ENCODE results near the gene GP1BB.
A peak's percentile ranks its signal among the peaks of the same experiment; 100 is the strongest.
"Not testable (repeated sequence)": the region's sequence is repeated elsewhere in the genome, so short reads cannot be mapped to it uniquely, and the experiment has no call there.

Gene GP1BB

DNA sequence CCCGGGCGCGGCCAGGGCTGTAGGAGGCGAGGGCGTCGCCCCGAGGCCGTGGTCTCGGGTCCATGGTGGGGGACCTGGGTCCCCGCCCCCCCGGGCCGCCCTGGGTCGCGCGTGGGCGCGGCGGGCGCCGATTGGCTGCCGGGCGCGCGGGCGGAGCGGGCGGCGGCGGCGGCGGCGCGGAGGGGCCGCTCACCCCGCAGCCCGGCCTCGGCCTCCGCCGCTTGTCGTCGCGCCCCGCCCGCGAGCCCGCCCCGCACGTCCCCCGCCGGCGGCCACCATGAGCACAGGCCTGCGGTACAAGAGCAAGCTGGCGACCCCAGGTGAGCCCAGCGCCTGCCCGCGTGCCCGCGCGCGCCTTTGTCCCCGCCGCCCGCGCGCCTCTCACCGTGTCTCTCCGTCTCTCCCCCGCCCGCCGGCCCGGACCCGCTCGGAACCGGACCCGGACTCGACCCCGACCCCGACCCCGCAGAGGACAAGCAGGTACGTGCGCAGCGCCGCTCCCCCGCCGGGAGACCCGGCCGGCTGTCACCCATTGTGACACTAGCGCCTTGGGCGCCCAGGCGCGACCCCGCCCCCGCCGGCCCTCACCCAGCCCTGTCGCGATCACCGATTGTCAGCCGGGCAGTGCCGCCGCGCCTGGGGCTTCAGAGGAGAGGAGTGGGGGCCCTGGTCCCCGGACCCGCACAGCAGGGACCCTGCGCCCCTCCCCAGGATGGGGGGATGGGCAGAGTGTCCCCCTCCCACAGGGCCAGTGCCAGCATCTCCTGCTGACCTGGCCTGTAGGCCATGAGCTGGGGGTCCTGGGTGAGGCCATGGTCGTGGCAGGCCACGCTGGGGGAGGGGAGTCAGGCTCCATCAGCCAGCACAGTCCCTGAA lies 8.8 kb upstream of the GP1BB start, which contains the start of gene SEPTIN5:
TSS of gene SEPTIN5 (plus strand) at position 192 of the 876 bp plus-strand sequence. CDS start at position 278, 86 bp downstream.
- no peak for DNase-seq

DNA sequence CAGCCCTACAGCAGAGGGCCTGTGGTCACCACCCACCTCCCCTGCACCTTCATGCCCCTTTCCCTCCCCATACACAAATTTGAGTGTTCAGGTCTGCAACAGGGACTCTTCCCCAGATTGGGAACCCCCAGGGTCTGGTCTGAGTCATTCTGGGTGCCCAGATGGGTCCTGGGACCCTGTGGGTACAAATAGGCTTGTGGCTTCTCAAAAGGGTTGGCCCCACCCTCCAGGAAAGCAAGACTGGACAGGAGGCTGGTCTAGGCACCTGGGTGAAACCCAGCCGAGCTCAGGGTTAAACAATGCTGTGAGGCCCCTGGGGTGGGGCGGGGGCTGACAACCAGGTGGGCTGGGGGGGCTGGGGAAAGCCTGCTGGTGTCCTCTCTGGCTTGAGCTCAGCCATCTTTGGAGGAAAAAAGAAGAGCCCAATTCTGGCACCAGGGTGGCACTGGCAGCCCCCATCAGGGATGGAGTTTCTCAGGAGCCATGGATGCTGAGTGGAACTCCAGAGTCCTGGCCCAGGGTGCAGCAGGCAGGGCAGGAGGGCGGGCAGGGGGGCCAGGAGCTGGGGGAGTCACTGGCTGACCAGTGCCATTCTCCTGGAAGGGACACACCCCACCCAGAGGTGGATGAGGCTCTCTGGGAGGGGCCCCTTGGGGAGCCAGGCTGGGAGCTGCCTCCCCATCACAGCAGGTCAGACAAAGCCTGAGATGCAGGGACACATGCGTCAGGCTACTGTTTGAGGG lies 8.0 kb upstream of the GP1BB start:
- DNase-seq: no peak

DNA sequence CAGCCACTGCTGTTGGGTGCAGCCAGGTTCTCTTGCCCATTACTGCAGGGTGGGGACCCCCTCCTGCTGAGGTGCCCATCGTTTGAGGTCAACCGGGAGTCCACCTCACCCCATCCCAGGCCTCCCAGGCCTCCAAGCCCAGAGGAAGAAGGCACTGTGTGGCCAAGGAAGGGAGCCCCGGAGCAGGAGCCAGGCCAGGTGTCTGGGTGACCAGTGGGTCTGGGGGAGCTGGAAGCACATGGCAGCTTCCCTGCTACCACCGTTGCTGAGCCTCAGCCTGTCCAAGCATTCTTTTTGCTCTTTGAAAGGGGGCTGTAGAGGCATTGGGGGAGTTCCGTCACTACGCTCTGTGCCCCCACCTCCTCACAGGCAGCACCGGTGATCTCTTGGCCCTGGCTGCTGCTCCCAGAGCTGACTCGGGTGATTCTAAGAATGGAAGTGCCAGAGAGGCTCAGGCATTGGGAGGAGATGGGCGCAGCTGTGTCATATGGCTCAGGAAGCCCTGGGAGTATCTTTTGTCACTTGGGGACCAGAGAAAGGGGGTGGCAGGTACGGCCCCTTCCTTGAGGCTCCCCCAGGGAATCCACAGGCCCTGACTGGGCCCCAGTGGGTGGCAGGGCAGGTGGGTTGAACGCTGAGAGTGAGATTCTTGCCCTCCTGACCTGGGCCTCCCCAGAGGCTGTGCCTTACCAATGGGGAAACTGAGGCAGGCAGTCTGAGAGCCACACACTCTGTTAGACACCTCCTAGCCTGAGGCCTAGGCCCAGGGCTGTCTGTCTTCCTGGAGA lies 7.1 kb upstream of the GP1BB start:
- DNase-seq: no peak

DNA sequence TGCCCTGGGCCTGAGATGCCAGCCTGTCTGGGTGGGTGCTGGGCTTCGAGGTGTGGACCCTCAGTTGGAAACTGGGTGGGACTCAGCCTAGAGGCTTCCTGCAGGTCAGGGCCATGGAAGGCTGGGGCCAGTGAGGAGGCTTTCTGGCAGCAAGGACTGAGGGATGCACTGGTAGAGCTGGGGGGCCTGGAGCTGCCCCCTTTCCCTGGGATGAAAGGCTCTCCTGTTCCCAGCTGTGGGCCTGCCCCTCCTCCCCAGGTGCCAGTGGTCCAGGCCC lies 6.6 kb upstream of the GP1BB start:
- DNase-seq: no peak

DNA sequence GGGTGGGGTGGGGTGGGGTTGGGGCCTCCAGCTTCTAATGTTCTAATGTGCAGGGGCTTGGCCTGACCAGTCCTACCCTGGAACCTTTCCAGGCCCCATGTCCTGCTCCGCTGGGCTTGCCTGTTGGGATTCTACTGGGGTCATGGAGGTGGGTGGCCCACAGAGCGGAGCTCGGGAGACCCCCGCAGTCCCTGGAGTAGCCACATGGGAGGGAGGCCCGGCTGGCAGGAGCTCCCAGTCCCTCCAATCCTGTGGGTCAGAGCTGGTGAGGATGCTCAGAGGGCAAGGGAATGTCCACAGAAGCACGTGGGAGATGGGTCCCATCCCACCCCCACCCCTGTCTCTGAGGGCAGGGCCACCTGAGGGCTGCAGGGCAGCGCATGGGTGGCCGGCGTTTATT lies 6.2 kb upstream of the GP1BB start:
- DNase-seq: no peak

DNA sequence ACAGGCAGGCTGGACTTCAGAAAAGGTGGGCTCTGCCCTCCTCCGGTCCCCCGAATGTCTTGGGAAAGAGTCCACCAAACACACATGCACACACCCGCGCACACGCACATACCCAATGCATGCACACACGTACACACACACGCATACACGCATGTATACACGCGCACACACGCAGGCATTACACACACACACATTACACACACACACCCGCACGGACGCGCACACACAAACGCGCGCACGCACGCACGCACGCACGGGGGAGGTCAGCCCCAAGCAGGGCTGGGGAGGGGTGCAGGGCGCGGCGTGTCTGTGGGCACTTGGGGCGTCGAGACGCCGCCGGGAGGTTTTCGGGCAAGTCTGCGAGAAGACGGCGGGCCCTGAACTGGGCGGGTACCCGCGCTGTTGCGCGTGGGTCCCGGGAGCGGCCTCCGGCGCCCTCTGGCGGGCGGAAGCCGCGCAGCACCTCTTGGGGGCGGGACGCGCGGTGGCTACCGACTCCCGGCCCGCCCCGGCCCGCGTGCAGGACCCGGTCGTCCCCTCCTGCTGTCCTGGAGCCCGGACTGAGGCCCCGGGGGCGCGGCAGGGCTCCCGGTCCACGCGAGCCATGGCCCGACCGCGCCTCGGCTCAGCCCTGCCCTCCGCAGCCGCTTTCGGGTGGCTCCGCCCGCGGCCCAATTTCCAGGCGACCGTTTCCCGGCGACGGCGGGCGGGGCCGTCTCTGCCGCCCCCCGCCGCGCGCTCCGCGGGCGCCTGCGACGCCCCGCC lies 5.5 kb upstream of the GP1BB start:
- peak; percentile 93 for DNase-seq

DNA sequence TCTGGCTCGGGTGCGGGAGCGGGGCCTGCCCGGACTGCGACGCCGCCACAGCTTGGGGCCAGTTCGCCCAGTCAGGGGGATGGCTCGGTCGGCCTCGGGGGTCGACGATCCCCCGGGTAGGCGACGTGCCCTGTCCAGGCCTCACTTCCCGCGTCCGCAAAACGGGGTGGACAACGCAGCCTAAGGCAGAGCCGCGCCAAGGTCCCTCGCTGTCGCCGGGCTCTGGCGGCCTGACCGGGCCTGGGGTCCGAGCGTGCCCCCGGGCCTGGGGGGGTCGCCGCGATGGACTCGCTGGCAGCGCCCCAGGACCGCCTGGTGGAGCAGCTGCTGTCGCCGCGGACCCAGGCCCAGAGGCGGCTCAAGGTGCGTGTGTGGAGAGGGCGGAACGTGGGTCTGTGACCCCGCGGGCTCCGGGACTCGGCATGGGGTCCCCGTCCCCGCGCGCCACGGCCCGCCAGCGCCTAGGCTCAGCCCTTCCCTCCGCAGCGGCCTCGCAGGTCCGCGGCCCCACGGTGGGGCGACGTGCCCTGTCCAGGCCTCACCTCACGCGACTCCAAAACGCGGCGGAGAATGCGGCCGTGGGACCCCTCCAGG lies 4.8 kb upstream of the GP1BB start:
- DNase-seq: no peak

DNA sequence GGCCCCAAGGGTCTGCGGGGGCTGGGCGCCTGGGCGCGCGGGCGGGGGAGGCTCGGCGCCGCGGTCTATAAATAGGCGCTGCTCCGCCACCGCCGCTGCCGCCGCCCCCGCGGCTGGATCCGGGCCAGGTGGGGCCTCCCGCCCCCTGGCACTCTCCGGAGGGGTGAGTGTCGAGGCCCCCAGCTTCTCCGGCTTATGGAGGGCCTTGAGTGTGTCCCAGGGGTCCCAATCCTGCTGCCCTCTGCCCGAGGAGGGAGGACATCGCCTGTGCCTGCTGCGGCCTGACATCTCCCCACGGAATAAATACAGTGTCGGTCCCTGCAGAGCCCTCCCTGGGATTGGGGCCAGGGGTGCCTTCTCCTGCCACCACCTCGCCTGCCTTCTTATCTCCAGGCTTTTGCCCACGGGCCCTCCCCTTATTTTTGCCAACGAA lies 4.3 kb upstream of the GP1BB start:
- no peak for DNase-seq

DNA sequence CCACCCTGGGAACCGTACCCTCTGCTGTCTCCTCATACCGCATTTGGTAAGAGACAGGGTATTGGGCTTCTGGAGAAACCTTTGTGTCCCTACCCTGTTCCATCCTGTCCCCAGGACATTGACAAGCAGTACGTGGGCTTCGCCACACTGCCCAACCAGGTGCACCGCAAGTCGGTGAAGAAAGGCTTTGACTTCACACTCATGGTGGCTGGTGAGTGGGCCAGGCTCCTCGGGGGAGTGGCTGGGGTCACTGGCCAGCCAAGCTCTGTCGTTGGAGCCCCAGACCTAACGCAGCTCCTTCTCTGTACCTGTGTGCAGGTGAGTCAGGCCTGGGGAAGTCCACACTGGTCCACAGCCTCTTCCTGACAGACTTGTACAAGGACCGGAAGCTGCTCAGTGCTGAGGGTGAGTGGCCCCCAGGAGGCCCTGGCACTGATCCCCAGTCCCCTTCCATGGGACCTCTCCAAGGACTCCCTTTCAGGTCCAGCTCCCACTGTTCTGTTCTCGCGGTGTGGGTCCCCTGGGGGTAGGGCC lies 3.8 kb upstream of the GP1BB start:
- no peak for DNase-seq

DNA sequence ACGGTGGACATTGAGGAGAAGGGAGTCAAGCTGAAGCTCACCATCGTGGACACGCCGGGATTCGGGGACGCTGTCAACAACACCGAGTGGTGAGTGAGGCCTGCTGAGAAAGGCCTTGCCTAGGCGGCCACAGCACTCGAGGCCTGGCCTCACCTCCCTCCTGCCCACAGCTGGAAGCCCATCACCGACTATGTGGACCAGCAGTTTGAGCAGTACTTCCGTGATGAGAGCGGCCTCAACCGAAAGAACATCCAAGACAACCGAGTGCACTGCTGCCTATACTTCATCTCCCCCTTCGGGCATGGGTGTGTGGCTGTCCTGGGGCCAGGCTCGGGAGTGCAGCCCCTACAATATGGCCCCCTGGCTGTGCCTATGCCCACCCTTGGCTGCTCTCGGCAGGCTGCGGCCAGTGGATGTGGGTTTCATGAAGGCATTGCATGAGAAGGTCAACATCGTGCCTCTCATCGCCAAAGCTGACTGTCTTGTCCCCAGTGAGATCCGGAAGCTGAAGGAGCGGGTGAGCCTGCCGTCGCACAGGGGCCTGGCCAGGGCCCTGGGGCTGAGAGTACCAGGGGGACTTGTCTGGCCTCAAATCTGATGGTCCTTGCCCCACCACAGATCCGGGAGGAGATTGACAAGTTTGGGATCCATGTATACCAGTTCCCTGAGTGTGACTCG lies 3.0 kb upstream of the GP1BB start:
- DNase-seq: no peak

DNA sequence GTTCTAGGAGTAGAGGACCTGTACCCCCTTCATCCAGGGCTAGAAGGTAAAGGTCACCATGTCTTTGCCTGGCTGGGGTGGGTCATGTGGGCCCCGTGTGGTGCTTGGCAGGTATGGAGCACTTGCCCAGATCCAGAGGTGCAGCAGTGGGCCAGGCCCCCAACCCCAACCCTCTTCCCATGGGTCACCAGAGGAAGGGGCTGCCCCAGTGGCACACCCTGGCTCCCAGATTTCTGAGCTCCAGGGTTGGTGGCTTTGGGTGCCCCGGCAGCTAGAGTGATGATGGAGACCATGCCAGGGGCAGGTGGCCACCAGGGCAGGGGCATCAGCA lies 2.4 kb upstream of the GP1BB start:
- no peak for DNase-seq

DNA sequence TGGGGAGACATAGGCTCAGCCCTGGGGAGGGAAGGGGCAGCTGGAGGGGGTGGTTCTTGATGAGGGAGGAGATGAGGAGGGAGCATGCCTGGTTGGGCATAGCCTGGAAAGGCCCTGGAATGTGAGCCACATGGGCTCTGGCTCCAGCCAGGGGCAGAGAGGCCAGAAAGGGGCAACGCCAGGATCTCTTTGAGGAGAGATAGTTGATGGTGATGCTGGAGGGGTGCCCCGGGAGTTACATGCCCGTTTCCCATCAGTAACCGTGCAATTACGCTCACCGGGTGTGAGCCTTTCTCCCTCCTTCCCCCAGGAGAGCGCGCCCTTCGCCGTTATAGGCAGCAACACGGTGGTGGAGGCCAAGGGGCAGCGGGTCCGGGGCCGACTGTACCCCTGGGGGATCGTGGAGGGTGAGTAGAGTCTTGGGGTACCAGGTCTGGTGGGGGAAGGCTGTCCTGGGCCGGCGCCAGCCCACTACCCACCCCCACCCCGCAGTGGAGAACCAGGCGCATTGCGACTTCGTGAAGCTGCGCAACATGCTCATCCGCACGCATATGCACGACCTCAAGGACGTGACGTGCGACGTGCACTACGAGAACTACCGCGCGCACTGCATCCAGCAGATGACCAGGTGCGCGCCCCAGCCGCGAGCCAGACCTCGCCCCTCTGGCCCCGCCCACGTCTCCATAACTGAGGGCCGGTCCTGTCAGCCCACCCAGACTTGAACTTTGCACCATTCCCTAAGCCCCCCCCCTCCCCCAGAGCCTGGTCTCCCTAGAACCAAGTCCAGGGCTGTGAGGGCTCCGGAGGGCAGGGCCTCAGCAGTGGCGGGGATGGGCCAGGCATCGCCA lies 1.8 kb upstream of the GP1BB start:
- no peak for DNase-seq

DNA sequence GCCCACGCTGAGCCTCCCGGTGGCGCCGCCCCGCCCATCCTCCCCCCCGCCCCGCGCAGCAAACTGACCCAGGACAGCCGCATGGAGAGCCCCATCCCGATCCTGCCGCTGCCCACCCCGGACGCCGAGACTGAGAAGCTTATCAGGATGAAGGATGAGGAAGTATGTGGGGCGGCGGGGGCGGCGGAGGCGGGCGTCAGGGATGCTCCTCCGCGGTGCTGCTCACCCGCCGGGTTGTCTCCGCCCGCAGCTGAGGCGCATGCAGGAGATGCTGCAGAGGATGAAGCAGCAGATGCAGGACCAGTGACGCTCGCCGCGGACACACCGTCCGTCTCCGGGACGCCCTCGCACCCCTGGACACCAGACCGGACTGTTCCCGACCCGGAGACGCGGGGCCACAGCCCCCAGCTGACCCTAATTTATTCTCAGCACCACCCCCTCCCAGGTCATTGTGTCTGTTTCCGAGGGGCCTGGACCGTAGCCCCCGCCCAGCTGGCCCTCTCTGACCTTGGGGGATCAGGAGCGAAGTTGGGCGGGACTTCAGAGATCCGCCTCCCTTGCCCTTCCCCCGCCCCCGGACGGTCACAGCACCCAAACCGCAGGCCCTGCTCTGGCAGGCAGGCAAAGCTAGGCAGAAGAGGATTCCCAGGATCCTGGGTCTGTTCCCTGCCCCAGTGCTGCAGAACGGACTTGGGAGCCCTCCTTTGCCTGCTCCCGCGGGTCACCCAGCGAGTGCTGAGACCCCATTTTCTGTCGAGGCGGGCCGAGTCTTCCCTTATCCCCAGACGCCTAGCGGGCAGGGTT lies 959 bp upstream of the GP1BB start:
- DNase-seq: no peak

DNA sequence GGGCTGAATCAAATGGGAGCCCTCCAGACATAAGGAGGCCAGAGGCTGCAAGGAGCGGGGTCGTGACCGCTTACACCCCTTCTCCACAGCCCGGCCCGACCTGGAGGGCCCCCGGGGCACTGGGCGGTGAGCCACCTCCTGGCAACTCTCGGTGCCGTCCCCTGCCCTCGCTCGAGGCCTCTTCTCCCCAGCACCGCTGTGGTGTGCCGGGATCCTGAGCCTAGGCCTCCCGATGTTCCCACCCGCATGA lies 432 bp upstream of the GP1BB start:
- no peak for DNase-seq

DNA sequence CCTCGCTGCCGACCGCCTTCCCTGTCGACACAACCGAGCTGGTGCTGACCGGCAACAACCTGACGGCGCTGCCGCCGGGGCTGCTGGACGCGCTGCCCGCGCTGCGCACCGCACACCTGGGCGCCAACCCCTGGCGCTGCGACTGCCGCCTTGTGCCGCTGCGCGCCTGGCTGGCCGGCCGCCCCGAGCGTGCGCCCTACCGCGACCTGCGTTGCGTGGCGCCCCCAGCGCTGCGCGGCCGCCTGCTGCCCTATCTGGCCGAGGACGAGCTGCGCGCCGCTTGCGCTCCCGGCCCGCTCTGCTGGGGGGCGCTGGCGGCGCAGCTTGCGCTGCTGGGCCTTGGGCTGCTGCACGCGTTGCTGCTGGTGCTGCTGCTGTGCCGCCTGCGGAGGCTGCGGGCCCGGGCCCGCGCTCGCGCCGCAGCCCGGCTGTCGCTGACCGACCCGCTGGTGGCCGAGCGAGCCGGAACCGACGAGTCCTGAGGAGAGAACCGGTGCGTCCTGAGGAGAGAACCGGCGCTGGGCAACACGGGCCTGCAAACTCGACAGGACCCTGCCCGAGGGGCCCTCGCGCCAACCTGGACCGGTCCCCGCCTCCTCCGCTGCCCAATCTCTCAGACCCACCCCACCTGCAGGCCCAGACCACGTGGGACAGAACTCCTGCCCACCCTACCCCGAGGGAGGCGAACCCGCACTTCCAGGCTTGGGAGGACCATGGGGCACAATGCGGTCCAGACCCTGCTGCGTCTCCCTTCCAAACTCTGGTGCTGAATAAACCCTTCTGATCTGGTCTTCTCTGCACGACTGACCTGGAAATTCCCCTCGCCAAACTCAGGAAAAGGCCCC lies 866 bp downstream of the GP1BB start:
- DNase-seq: peak; percentile 75

DNA sequence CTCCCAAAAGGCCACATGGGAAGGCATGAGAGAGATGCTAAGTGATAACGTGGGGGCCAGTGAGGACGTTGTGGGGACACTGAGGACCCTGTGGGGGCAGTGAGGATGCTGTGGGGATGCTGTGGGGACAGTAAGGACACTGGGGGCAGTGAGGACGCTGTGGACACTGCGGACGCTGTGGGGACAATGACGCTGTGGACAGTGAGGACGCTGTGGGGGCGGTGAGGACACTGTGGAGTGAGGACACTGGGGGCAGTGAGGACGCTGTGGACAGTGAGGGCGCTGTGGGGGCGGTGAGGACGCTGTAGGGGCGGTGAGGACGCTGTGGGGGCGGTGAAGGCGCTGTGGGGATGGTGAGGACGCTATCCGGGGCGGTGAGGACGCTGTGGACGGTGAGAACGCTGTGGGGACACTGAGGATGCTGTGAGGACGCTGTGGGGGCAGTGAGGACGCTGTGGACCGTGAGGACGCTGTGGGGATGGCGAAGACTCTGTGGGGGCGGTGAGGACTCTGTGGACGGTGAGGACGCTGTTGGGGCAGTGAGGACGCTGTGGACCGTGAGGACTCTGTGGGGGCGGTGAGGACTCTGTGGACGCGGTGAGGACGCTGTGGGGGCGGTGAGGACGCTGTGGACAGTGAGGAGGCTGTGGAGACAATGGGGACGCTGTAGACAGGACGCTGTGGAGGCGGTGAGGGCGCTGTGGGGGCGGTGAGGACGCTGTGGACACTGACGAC lies 1.8 kb downstream of the GP1BB start:
- DNase-seq: no peak

DNA sequence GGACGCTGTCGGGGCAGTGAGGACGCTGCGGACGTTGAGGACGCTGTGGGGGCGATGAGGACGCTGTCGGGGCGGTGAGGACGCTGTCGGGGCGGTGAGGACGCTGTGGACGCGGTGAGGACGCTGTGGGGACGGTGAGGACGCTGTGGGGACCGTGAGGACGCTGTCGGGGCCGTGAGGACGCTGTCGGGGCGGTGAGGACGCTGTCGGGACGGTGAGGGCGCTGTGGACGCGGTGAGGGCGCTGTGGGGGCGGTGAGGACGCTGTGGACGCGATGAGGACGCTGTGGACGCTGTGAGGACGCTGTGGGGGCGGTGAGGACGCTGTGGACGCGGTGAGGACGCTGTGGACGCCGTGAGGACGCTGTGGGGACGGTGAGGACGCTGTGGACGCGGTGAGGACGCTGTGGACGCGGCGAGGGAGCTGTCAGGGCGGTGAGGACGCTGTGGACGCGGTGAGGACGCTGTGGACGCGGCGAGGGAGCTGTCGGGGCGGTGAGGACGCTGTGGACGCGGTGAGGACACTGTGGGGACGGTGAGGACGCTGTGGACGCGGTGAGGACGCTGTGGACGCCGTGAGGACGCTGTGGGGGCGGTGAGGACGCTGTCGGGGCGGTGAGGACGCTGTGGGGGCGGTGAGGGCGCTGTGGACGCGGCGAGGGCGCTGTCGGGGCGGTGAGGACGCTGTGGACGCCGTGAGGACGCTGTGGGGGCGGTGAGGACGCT lies 2.9 kb downstream of the GP1BB start:
- DNase-seq: not testable (repeated sequence)
